Measurements from ENCODE around the gene ZNF516. TPM values are rescaled to one million over a fixed set of nuclear protein-coding genes. Genes with fewer than 3 reads are reported as not detected.

Gene ZNF516
- total RNA-seq, 1 donor from 2014 or later = 12.3 TPM

- intact Hi-C loops (cut with DNase I) = no loop called here
- DNase-seq (ENCODE audit: missing footprints) = no peak
- ATAC-seq = no peak
These were observed 19.5 kb upstream of the ZNF516 start for GRCh38 chr18:76514573-76514972.

- DNase-seq (ENCODE audit: missing footprints) (no peak), ATAC-seq (no peak)
- intact Hi-C loops (cut with DNase I) = no loop called here
These were observed 12.9 kb upstream of the ZNF516 start for GRCh38 chr18:76507830-76508385.

GRCh38 chr18:76506974-76507764 lies 12.1 kb upstream of the ZNF516 start:
- intact Hi-C loops (cut with DNase I) = no loop called here
- ATAC-seq (no peak), DNase-seq (ENCODE audit: missing footprints) (no peak)

- intact Hi-C loops (cut with DNase I) = no loop called here
- ATAC-seq = no peak
- DNase-seq (ENCODE audit: missing footprints) = no peak
These were observed 11.4 kb upstream of the ZNF516 start for GRCh38 chr18:76506395-76506794.

GRCh38 chr18:76505614-76506013 lies 10.6 kb upstream of the ZNF516 start:
- intact Hi-C loops (cut with DNase I) = no loop called here
- no peak for DNase-seq (ENCODE audit: missing footprints)
- no peak for ATAC-seq

DNA sequence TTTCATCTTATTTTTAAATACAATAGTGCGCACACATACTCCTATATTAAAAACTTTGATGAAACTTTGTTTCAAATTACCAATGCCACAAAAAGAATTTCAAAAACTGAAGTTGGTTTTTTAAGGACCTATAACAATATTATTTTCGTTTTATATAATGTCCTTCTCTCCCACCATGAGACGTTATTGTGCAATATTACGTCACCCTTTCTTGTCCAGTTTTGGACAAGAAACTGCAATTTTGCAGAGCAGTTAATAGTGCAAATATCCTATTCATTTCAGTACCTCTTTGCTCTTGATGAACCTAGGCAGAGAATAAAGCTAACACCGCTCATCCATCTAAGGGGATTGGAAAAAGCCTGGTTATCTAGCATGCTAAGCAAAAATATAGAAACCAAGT lies 9.7 kb upstream of the ZNF516 start:
- no peak for ATAC-seq
- no peak for DNase-seq (ENCODE audit: missing footprints)
- intact Hi-C loops (cut with DNase I) = no loop called here

DNA sequence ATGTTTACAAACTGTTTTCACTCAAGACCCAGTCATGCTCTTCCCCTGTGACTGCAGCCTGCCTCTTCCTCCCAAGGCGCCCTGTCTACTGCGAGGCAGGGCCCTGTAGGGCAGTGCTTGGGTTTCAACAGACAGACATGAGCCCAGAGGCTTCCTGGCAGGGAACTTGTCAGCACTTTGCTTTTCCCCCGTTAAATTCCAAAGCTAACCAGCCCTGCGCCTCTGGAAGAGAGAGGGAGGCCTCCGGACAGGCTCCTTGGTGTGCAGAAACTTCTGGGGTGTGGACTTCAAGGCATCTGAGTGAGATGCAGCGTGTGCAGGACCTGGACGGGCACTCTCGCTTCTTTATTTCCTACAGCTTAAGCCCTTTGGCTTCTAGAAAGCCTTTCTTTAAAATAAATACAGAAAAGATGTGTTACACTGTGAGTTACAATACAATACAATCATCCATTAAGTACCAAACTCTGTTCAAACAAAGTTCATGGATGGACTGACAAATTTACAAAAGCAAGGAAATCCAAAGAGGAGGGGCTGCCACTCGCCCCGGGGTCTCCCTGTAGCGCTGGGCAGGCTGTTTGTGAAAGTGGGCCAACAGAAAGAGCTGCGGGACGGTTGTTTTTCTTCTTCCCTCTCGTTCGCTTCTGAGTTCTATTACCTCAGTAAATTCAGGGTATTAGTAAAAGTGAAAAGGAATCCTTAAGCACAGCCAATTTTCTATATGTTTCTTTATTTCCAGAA lies 8.8 kb upstream of the ZNF516 start:
- intact Hi-C loops (cut with DNase I) = no loop called here
- ATAC-seq (no peak), DNase-seq (ENCODE audit: missing footprints) (no peak)

DNA sequence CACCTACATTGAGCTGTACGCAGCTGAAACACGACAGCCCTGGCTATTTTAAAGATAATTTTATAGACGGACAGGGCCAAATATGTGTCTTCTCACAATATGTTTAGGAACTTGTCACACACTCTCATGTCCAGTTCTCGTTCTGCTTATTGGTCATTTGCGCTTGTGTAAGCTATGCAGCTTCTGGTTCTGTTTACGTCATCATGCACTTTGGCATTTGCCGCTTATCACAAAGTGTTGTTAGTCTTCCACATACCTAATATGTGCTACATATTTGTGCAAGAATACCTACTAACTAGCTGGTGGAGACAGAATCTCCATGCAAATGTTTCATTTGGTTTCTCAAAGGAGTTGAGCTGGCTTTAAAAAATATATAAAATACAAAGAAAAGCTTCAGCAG lies 7.5 kb upstream of the ZNF516 start:
- DNase-seq (ENCODE audit: missing footprints) (no peak), ATAC-seq (no peak)
- intact Hi-C loops (cut with DNase I) = no loop called here

DNA sequence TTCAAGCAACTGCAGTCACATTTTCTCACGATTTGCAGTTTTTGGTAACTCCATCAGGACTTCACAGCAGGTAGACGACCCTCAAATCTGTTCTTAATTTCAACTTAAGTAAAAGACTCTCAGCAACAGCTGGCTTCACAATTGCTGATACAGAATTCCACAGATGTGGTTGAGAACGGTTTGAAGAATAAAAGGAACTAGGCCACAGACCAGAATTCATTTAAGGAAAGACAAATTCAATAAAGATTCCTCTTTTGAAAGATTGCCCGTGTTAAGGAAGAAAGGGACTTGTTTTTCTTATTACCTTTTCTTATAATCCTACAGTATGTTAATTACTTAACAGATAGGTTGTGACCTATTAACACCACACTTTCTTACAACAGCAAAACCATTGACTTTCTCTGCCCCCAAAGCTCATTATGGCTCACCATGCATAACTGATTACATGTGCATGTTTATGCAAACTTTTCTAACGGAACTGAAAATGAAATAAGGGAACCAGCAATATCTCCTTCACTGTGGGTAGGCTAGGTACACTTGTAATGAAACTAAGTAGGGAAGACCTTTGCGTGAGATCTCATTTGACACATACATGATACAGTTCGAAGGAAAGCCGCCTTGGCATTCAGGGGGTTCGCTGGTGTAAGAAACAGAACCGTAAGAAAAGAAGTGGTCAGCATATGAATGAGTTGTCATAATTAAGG lies 4.7 kb upstream of the ZNF516 start:
- ATAC-seq (no peak), DNase-seq (ENCODE audit: missing footprints) (no peak)
- intact Hi-C loops (cut with DNase I) = loop anchor here (10.0 kb wide), 1 partner anchor 205 kb away; no protein-coding TSS in a partner anchor

- DNase-seq (ENCODE audit: missing footprints) (no peak), ATAC-seq (no peak)
- intact Hi-C loops (cut with DNase I) = loop anchor here (10.0 kb wide), 1 partner anchor 206 kb away; no protein-coding TSS in a partner anchor
These were observed 4.0 kb upstream of the ZNF516 start for GRCh38 chr18:76499021-76499420.

- intact Hi-C loops (cut with DNase I) = loop anchor here (10.0 kb wide), 1 partner anchor 207 kb away; no protein-coding TSS in a partner anchor
- no peak for ATAC-seq
- DNase-seq (ENCODE audit: missing footprints) = no peak
These were observed 3.0 kb upstream of the ZNF516 start for GRCh38 chr18:76498064-76498463.

GRCh38 chr18:76497021-76497420 lies 2.0 kb upstream of the ZNF516 start:
- ATAC-seq (no peak), DNase-seq (ENCODE audit: missing footprints) (no peak)
- intact Hi-C loops (cut with DNase I) = loop anchor here (10.0 kb wide), 1 partner anchor 208 kb away; no protein-coding TSS in a partner anchor

GRCh38 chr18:76496194-76496890 lies 1.3 kb upstream of the ZNF516 start:
- intact Hi-C loops (cut with DNase I) = loop anchor here (10.0 kb wide), 1 partner anchor 208 kb away; no protein-coding TSS in a partner anchor
- DNase-seq (ENCODE audit: missing footprints) (peak; percentile 91), ATAC-seq (peak; percentile 34)

- DNase-seq (ENCODE audit: missing footprints) (peak; percentile 78), ATAC-seq (peak; percentile 36)
- intact Hi-C loops (cut with DNase I) = loop anchor here (2.0 to 10.0 kb wide), 2 partner anchors 45 to 209 kb away; no protein-coding TSS in a partner anchor
These were observed 572 bp upstream of the ZNF516 start for GRCh38 chr18:76495435-76496193.

GRCh38 chr18:76494231-76495005 lies 624 bp downstream of the ZNF516 start:
- intact Hi-C loops (cut with DNase I) = loop anchor here (2.0 to 10.0 kb wide), 4 partner anchors 44 to 210 kb away; no protein-coding TSS in a partner anchor
- ATAC-seq (no peak), DNase-seq (ENCODE audit: missing footprints) (peak; percentile 74)

- ATAC-seq = peak; percentile 23
- no peak for DNase-seq (ENCODE audit: missing footprints)
- intact Hi-C loops (cut with DNase I) = loop anchor here (2.0 to 10.0 kb wide), 4 partner anchors 43 to 211 kb away; no protein-coding TSS in a partner anchor
These were observed 1.6 kb downstream of the ZNF516 start for GRCh38 chr18:76493213-76494161.
